Esophagus muscularis mucosa (tissue), 4 donors: ENCODE data around the gene CAMK1D. TPM values are rescaled to one million over a fixed set of nuclear protein-coding genes. Genes with fewer than 3 reads are reported as not detected.
A peak's percentile ranks its signal among the peaks of the same experiment; 100 is the strongest.

ENCODE experiments used
- DNase-seq: peaks from one replicate; pipeline ENCODE4 v3.0.0-alpha.2; 2017; ENCODE audit errors: extremely low spot score
- H3K27ac ChIP-seq, 4 donors: fragments of 200-600 bp; sonication (generic); replicated peaks in 1 of 4; 1 replicate in 3 of 4; 2 replicates in 1 of 4; pipeline ENCODE4 v1.5.1; 2016 to 2019; ENCODE audit warnings: mild to moderate bottlenecking in 1 of 4
- H3K27me3 ChIP-seq, 4 donors: fragments of 200-600 bp; sonication (generic); one replicate each; pipeline versions ENCODE4 v1.5.1 to v1.6.0; 2016 to 2019
- H3K36me3 ChIP-seq, 4 donors: fragments of 200-600 bp; sonication (generic); one replicate each; pipeline ENCODE4 v1.5.1; 2016 to 2019
- H3K4me1 ChIP-seq, 4 donors: fragments of 200-600 bp; sonication (generic); one replicate each; pipeline ENCODE4 v1.5.1; 2016 to 2019
- H3K4me3 ChIP-seq, 4 donors: fragments of 200-600 bp; sonication (generic); 1 replicate in 2 of 4; 2 replicates in 2 of 4; pipeline ENCODE4 v1.5.1; 2016 to 2019; ENCODE audit warnings: mild to moderate bottlenecking in 4 of 4, moderate library complexity in 1 of 4
- H3K9me3 ChIP-seq, 4 donors: fragments of 200-600 bp; sonication (generic); 1 replicate in 3 of 4; 2 replicates in 1 of 4; pipeline ENCODE4 v1.5.1; 2016 to 2019
- CTCF ChIP-seq, 3 experiments: fragments of 200-600 bp in 2 of 3; fragments of 450-650 bp in 1 of 3; sonication (generic) in 2 of 3; IDR thresholded peaks; one replicate each; pipeline ENCODE4 v1.5.1; 2017 to 2019; ENCODE audit warnings: antibody characterized with exemption in 3 of 3, mild to moderate bottlenecking in 2 of 3, moderate library complexity in 1 of 3
- EP300 ChIP-seq: sonication (generic); formaldehyde crosslinking; IDR thresholded peaks from one replicate; pipeline ENCODE4 v1.6.1; 2017; ENCODE audit warnings: antibody characterized with exemption
- POLR2A ChIP-seq: fragments of 450-650 bp; IDR thresholded peaks from one replicate; pipeline ENCODE4 v1.6.1; 2017; ENCODE audit warnings: antibody characterized with exemption, moderate library complexity, mild to moderate bottlenecking, low read depth
- POLR2AphosphoS5 ChIP-seq, 2 donors: sonication (generic); formaldehyde crosslinking; IDR thresholded peaks; one replicate each; pipeline ENCODE4 v1.6.1; 2017; ENCODE audit warnings: antibody characterized with exemption in 2 of 2
- WGBS: methylation state at CpG from one replicate; pipeline ENCODE4 v1.1.5; 2018; 5-methylcytosine and 5-hydroxymethylcytosine counted together
- intact Hi-C: fragments of 100-400 bp; cut with DNase I; formaldehyde crosslinking; loops from one replicate; pipeline ENCODE4 v1.15.1; 2023
- total RNA-seq, 4 donors: library from RNA; depleted of rRNA; stranded (reverse); fragments of >200 nt; gene quantifications; one replicate each; pipeline versions ENCODE4 v1.1.0 to v1.2.1, GENCODE V29; 2016

The CAMK1D gene
- total RNA-seq, 4 donors from 2014 or later, result 8.4 to 15.4 (median 11.3) TPM

- no peaks in the 10 kb centered on the region for H3K27me3 ChIP-seq
- WGBS, result 83% methylated on average over 3 of the region's 3 CpGs
- peaks cover 0 to 5% (median 0%) of the 10 kb centered on the region in 4 donors for H3K36me3 ChIP-seq
- H3K27ac ChIP-seq, result no peak overlapping the region
- no peak for DNase-seq
- intact Hi-C loops, result no loop called here
- no peaks in the 10 kb centered on the region for H3K4me1 ChIP-seq
- no peak overlapping the region for H3K4me3 ChIP-seq
- H3K9me3 ChIP-seq, result peaks cover 0 to 4% (median 0%) of the 10 kb centered on the region in 4 donors
- TF ChIP-seq POLR2AphosphoS5 (IDR thresholded peaks at IDR 0.05) (no peak), POLR2A (no peak), EP300 (no peak), CTCF (IDR thresholded peaks at IDR 0.05) (no peak)
These were observed 317.7 kb downstream of the CAMK1D start for GRCh38 chr10:12667052-12667451.

GRCh38 chr10:12668634-12669033, 319.3 kb downstream of the CAMK1D start:
- intact Hi-C loops, result no loop called here
- DNase-seq, result no peak
- peak overlapping the region in 1 of 4 donors; percentile 3 for H3K27ac ChIP-seq
- no peaks in the 10 kb centered on the region for H3K4me1 ChIP-seq
- TF ChIP-seq POLR2AphosphoS5 (IDR thresholded peaks at IDR 0.05) (no peak), CTCF (IDR thresholded peaks at IDR 0.05) (no peak), EP300 (no peak), POLR2A (no peak)
- peaks cover 0 to 5% (median 0%) of the 10 kb centered on the region in 4 donors for H3K36me3 ChIP-seq
- H3K4me3 ChIP-seq, result no peak overlapping the region
- H3K9me3 ChIP-seq, result peaks cover 0 to 4% (median 0%) of the 10 kb centered on the region in 4 donors
- H3K27me3 ChIP-seq, result no peaks in the 10 kb centered on the region
- WGBS, result 81% methylated on average over 6 of the region's 6 CpGs

- intact Hi-C loops, result no loop called here
- Histone ChIP-seq H3K4me1 (no peaks in the 10 kb centered on the region), H3K4me3 (no peak overlapping the region), H3K27ac (no peak overlapping the region), H3K9me3 (peaks cover 0 to 4% (median 0%) of the 10 kb centered on the region in 4 donors), H3K36me3 (peaks cover 0 to 5% (median 0%) of the 10 kb centered on the region in 4 donors), H3K27me3 (no peaks in the 10 kb centered on the region)
- 95% methylated on average over 7 of the region's 7 CpGs for WGBS
- TF ChIP-seq EP300, result no peak
- TF ChIP-seq CTCF (IDR thresholded peaks at IDR 0.05), result no peak
- no peak for TF ChIP-seq POLR2AphosphoS5 (IDR thresholded peaks at IDR 0.05)
- no peak for TF ChIP-seq POLR2A
- no peak for DNase-seq
These were observed 320.7 kb downstream of the CAMK1D start for GRCh38 chr10:12670004-12670403.

GRCh38 chr10:12675186-12675585, 325.8 kb downstream of the CAMK1D start:
- Histone ChIP-seq H3K4me3 (no peak overlapping the region), H3K27me3 (no peaks in the 10 kb centered on the region), H3K9me3 (peaks cover 0 to 4% (median 0%) of the 10 kb centered on the region in 4 donors), H3K36me3 (peaks cover 0 to 2% (median 0%) of the 10 kb centered on the region in 4 donors), H3K27ac (no peak overlapping the region), H3K4me1 (no peaks in the 10 kb centered on the region)
- intact Hi-C loops, result no loop called here
- DNase-seq, result no peak
- TF ChIP-seq POLR2AphosphoS5 (IDR thresholded peaks at IDR 0.05) (no peak), CTCF (IDR thresholded peaks at IDR 0.05) (no peak)

GRCh38 chr10:12679636-12680035, 330.3 kb downstream of the CAMK1D start:
- WGBS, result 93% methylated on average over 6 of the region's 6 CpGs
- peaks cover 0 to 4% (median 0%) of the 10 kb centered on the region in 4 donors for H3K9me3 ChIP-seq
- intact Hi-C loops, result no loop called here
- no peak overlapping the region for H3K27ac ChIP-seq
- TF ChIP-seq CTCF (IDR thresholded peaks at IDR 0.05) (no peak), POLR2AphosphoS5 (IDR thresholded peaks at IDR 0.05) (no peak), POLR2A (no peak), EP300 (no peak)
- H3K4me3 ChIP-seq, result no peak overlapping the region
- peaks cover 0 to 2% (median 0%) of the 10 kb centered on the region in 4 donors for H3K36me3 ChIP-seq
- H3K27me3 ChIP-seq, result no peaks in the 10 kb centered on the region
- no peak for DNase-seq
- no peaks in the 10 kb centered on the region for H3K4me1 ChIP-seq
